GM21526 (cell line): Measurements from ENCODE around the gene ZNF723.
"Not testable (repeated sequence)": the region's sequence is repeated elsewhere in the genome, so short reads cannot be mapped to it uniquely, and the experiment has no call there.

Experiments
- ATAC-seq: cut with Tn5 transposase; IDR thresholded peaks from one replicate; pipeline ENCODE4 v1.9.1; 2021; ENCODE audit warnings: moderate library complexity; ENCODE audit not compliant: unreplicated experiment, low FRiP score

ZNF723 gene

GRCh38 chr19:22832031-22832762 is at the start of gene ZNF723:
ZNF723 (plus strand) TSS chr19:22832291; CDS start chr19:22832380, 89 bp downstream.
- ATAC-seq: no peak

- ATAC-seq: no peak
Observed at GRCh38 chr19:22783651-22784410, 48.3 kb upstream of the ZNF723 start, which contains the start of gene ZNF99. ZNF99 (minus strand) TSS chr19:22784151; CDS start chr19:22784016, 135 bp downstream.

- not testable (repeated sequence) for ATAC-seq
Observed at GRCh38 chr19:22792863-22793262, 39.2 kb upstream of the ZNF723 start.

GRCh38 chr19:22797040-22797439 is 35.1 kb upstream of the ZNF723 start:
- no peak for ATAC-seq

GRCh38 chr19:22806418-22806817 is 25.7 kb upstream of the ZNF723 start:
- no peak for ATAC-seq

- ATAC-seq: no peak
Observed at GRCh38 chr19:22807061-22807835, 24.8 kb upstream of the ZNF723 start.

GRCh38 chr19:22814124-22814523 is 18.0 kb upstream of the ZNF723 start:
- ATAC-seq: no peak

- no peak for ATAC-seq
Observed at GRCh38 chr19:22831211-22831610, 880 bp upstream of the ZNF723 start.

- not testable (repeated sequence) for ATAC-seq
Observed at GRCh38 chr19:22857713-22858320, 25.7 kb downstream of the ZNF723 start.

GRCh38 chr19:22882797-22883196 is 50.7 kb downstream of the ZNF723 start:
- ATAC-seq: no peak

GRCh38 chr19:22893855-22894270 is 61.8 kb downstream of the ZNF723 start:
- ATAC-seq: no peak

GRCh38 chr19:22901431-22902130 is 69.5 kb downstream of the ZNF723 start:
- ATAC-seq: no peak
